ENCODE results near the gene SLC35F6. TPM values are rescaled to one million over a fixed set of nuclear protein-coding genes. Genes with fewer than 3 reads are reported as not detected.

The SLC35F6 gene
- total RNA-seq, 1 donor from 2014 or later = 22.4 TPM

- intact Hi-C loops (cut with micrococcal nuclease) = no loop called here
Observed at GRCh38 chr2:26754972-26755670, 9.0 kb upstream of the SLC35F6 start.

- intact Hi-C loops (cut with micrococcal nuclease) = no loop called here
Observed at GRCh38 chr2:26756337-26756736, 7.7 kb upstream of the SLC35F6 start.

- intact Hi-C loops (cut with micrococcal nuclease) = no loop called here
Observed at GRCh38 chr2:26757873-26758789, 6.0 kb upstream of the SLC35F6 start.

- intact Hi-C loops (cut with micrococcal nuclease) = no loop called here
Observed at GRCh38 chr2:26758790-26759321, 5.2 kb upstream of the SLC35F6 start.

GRCh38 chr2:26759845-26760244 is 4.2 kb upstream of the SLC35F6 start:
- intact Hi-C loops (cut with micrococcal nuclease) = loop anchor here (10.0 kb wide), 1 partner anchor 1165 kb away; no protein-coding TSS in a partner anchor

GRCh38 chr2:26760991-26761390 is 3.1 kb upstream of the SLC35F6 start:
- intact Hi-C loops (cut with micrococcal nuclease) = loop anchor here (10.0 kb wide), 1 partner anchor 1166 kb away; no protein-coding TSS in a partner anchor

GRCh38 chr2:26763019-26763418 is 1.1 kb upstream of the SLC35F6 start:
- intact Hi-C loops (cut with micrococcal nuclease) = loop anchor here (10.0 kb wide), 1 partner anchor 1168 kb away; no protein-coding TSS in a partner anchor

- intact Hi-C loops (cut with micrococcal nuclease) = loop anchor here (1.0 to 10.0 kb wide), 5 partner anchors 7 to 1170 kb away; partner anchors contain the start of genes ADGRF3, AGBL5 and SELENOI
Observed at GRCh38 chr2:26764906-26765305, 822 bp downstream of the SLC35F6 start.

GRCh38 chr2:26765475-26766200 is 1.6 kb downstream of the SLC35F6 start:
- intact Hi-C loops (cut with micrococcal nuclease) = loop anchor here (10.0 kb wide), 1 partner anchor 1171 kb away; no protein-coding TSS in a partner anchor

- intact Hi-C loops (cut with micrococcal nuclease) = loop anchor here (10.0 kb wide), 1 partner anchor 1172 kb away; no protein-coding TSS in a partner anchor
Observed at GRCh38 chr2:26767129-26767528, 3.0 kb downstream of the SLC35F6 start.

- intact Hi-C loops (cut with micrococcal nuclease) = loop anchor here (10.0 kb wide), 1 partner anchor 1173 kb away; no protein-coding TSS in a partner anchor
Observed at GRCh38 chr2:26767894-26768487, 3.9 kb downstream of the SLC35F6 start.

- intact Hi-C loops (cut with micrococcal nuclease) = loop anchor here (10.0 kb wide), 1 partner anchor 1174 kb away; no protein-coding TSS in a partner anchor
Observed at GRCh38 chr2:26768759-26769088, 4.6 kb downstream of the SLC35F6 start.

GRCh38 chr2:26769089-26769761 is 5.1 kb downstream of the SLC35F6 start:
- intact Hi-C loops (cut with micrococcal nuclease) = loop anchor here (10.0 kb wide), 1 partner anchor 1174 kb away; no protein-coding TSS in a partner anchor

GRCh38 chr2:26770986-26771586 is 7.0 kb downstream of the SLC35F6 start:
- intact Hi-C loops (cut with micrococcal nuclease) = no loop called here

GRCh38 chr2:26772064-26773001 is 8.2 kb downstream of the SLC35F6 start:
- intact Hi-C loops (cut with micrococcal nuclease) = loop anchor here (1.0 kb wide), 2 partner anchors 8 to 13 kb away; partner anchors contain the start of gene SLC35F6

GRCh38 chr2:26776195-26776800 is 12.2 kb downstream of the SLC35F6 start:
- intact Hi-C loops (cut with micrococcal nuclease) = no loop called here

GRCh38 chr2:26778098-26778497 is 14.0 kb downstream of the SLC35F6 start:
- intact Hi-C loops (cut with micrococcal nuclease) = no loop called here

GRCh38 chr2:26778507-26778906 is 14.4 kb downstream of the SLC35F6 start:
- intact Hi-C loops (cut with micrococcal nuclease) = no loop called here
